ENCODE results near the gene ZMAT3.

DNA sequence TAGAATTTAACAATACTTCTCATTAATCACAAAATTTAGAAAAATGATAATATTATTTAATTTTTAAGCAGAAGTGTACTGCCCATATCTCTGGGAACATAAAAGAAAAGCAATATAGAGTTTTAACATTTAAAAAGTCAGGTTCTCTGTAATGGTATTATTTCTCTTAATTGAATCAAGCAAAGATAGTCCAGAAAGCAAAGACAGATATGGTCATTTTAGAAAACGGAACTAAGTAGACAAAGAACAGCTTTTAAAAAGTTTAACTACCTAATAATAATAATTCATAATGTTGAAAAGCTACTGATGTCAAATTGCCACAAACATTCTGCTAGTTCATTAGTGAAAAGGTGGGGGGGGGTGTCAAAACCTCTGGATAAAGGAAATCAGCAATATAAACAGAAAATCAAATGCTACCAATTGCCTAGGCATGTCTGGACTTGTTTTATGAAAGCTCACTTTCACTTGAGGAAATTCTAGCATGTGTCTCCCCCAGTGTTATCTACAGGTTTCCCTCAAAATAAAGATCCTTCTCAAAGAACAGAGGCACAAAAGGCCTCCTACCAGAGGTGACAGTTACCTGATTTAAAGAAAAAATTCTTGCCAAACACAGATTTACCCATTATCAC is 1.7 kb downstream of the ZMAT3 start:
- TF ChIP-seq EZH2phosphoT487 (IDR thresholded peaks at IDR 0.05) (no peak), EZH2 (IDR thresholded peaks at IDR 0.05) (no peak)
- TF ChIP-seq, protein P1, sequence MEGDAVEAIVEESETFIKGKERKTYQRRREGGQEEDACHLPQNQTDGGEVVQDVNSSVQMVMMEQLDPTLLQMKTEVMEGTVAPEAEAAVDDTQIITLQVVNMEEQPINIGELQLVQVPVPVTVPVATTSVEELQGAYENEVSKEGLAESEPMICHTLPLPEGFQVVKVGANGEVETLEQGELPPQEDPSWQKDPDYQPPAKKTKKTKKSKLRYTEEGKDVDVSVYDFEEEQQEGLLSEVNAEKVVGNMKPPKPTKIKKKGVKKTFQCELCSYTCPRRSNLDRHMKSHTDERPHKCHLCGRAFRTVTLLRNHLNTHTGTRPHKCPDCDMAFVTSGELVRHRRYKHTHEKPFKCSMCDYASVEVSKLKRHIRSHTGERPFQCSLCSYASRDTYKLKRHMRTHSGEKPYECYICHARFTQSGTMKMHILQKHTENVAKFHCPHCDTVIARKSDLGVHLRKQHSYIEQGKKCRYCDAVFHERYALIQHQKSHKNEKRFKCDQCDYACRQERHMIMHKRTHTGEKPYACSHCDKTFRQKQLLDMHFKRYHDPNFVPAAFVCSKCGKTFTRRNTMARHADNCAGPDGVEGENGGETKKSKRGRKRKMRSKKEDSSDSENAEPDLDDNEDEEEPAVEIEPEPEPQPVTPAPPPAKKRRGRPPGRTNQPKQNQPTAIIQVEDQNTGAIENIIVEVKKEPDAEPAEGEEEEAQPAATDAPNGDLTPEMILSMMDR (IDR thresholded peaks at IDR 0.05), result no peak

All from neural progenitor cell (in vitro differentiated cells).